A673 (cell line): ENCODE data around the gene URI1. TPM values are rescaled to one million over a fixed set of nuclear protein-coding genes. Genes with fewer than 3 reads are reported as not detected.
A peak's percentile ranks its signal among the peaks of the same experiment; 100 is the strongest.
"Not testable (repeated sequence)": the region's sequence is repeated elsewhere in the genome, so short reads cannot be mapped to it uniquely, and the experiment has no call there.

Experiments used
- BruUV-seq: library from RNA; stranded (reverse); fragments of 400-500 nt; replicated peaks from 2 replicates; lab custom pipeline; 2021; lab: Mats Ljungman, UMichigan
- CTCF ChIA-PET: fragments of 300-600 bp; sonication (Branson Sonifier 250); formaldehyde crosslinking; loops from one replicate; lab custom pipeline; 2022; ENCODE audit warnings: antibody characterized with exemption; lab: Charles Lee
- POLR2A ChIA-PET: fragments of 300-600 bp; sonication (Branson Sonifier 250); formaldehyde crosslinking; loops from one replicate; lab custom pipeline; 2022; ENCODE audit warnings: antibody characterized with exemption; ENCODE audit not compliant: low non-redundant PET; lab: Charles Lee
- DNase-seq: peaks from one replicate; pipeline ENCODE4 v3.0.0-alpha.2; 2015; ENCODE audit warnings: low spot score
- H3K27ac ChIP-seq: fragments of 200-600 bp; sonication (generic); 2 replicates; pipeline ENCODE4 v1.5.1; 2016; ENCODE audit warnings: mixed run types, low read depth, mild to moderate bottlenecking, mixed read lengths, antibody characterized with exemption, low read length; ENCODE audit not compliant: poor library complexity, severe bottlenecking
- H3K27me3 ChIP-seq: fragments of 200-600 bp; sonication (generic); replicated peaks from 2 replicates; pipeline ENCODE4 v1.6.1; 2017; ENCODE audit warnings: mixed run types, low read depth, mild to moderate bottlenecking, mixed read lengths, antibody characterized with exemption, low read length; ENCODE audit not compliant: insufficient read depth, poor library complexity
- H3K36me3 ChIP-seq: fragments of 200-600 bp; sonication (generic); 2 replicates; pipeline ENCODE4 v1.6.1; 2016; ENCODE audit warnings: mixed run types, mild to moderate bottlenecking, mixed read lengths, antibody characterized with exemption, low read length; ENCODE audit not compliant: insufficient read depth, poor library complexity, severe bottlenecking
- H3K4me1 ChIP-seq: fragments of 200-600 bp; sonication (generic); 2 replicates; pipeline ENCODE4 v1.6.1; 2017; ENCODE audit warnings: mixed run types, mild to moderate bottlenecking, mixed read lengths, antibody characterized with exemption, low read length; ENCODE audit not compliant: insufficient read depth, poor library complexity, severe bottlenecking
- H3K4me3 ChIP-seq: fragments of 200-600 bp; sonication (generic); 2 replicates; pipeline ENCODE4 v1.5.1; 2016; ENCODE audit warnings: low read depth, mixed run types, mild to moderate bottlenecking, mixed read lengths, low read length; ENCODE audit not compliant: poor library complexity, severe bottlenecking
- H3K9me3 ChIP-seq: fragments of 200-600 bp; sonication (generic); 2 replicates; pipeline ENCODE4 v1.6.1; 2016; ENCODE audit warnings: mixed run types, low read depth, mild to moderate bottlenecking, mixed read lengths, antibody characterized with exemption, low read length; ENCODE audit not compliant: poor library complexity, severe bottlenecking
- EZH2 ChIP-seq: fragments of 200-600 bp; sonication (generic); IDR thresholded peaks from 2 replicates; pipeline ENCODE4 v1.6.1; 2017; ENCODE audit warnings: borderline replicate concordance, low read depth, mild to moderate bottlenecking, mixed read lengths, antibody characterized with exemption, low read length; ENCODE audit not compliant: poor library complexity, severe bottlenecking
- intact Hi-C: fragments of 100-400 bp; cut with micrococcal nuclease; formaldehyde crosslinking; loops from one replicate; pipeline ENCODE4 v1.10.0; 2022; ENCODE audit not compliant: unreplicated experiment
- total RNA-seq: library from RNA; stranded (reverse); gene quantifications from 2 replicates; pipeline ENCODE4 v1.2.3, GENCODE V29; 2021
- TF ChIP-seq, protein P1 (sequence below): fragments of 300-800, 200-600 bp; sonication (generic); conservative IDR thresholded peaks from 2 replicates; pipeline ENCODE4 v1.5.1; 2017; ENCODE audit warnings: low read depth, mild to moderate bottlenecking, antibody characterized with exemption, low read length, moderate library complexity, mixed read lengths

URI1 gene
- total RNA-seq, 1 experiment from 2014 or later: 93.0 TPM

DNA sequence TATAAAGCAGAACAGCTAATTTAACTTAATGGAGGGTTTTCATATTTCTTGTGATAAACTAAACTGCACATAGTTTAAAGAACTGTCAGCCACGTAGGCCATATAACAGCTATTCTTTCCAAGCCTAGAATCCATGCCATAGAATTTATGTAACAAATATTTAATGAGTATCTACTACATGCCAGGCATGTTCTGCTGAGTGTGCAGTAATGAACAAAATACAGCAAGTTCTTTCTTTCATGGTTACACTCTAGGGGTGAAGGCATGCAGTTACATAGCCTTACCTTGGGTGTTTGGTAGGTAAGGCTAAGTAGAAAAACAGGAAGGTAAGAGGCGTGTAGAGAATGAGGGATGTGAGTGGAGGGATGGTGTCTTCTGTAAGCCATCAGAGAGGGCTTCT is 4.6 kb downstream of the URI1 start:
- no TSS peak for BruUV-seq
- DNase-seq: no peak
- intact Hi-C loops: no loop called here
- no peaks in the 10 kb centered on the region for H3K27me3 ChIP-seq
- no peak overlapping the region for H3K4me3 ChIP-seq
- peaks cover 34% of the 10 kb centered on the region for H3K4me1 ChIP-seq
- TF ChIP-seq, protein P1, sequence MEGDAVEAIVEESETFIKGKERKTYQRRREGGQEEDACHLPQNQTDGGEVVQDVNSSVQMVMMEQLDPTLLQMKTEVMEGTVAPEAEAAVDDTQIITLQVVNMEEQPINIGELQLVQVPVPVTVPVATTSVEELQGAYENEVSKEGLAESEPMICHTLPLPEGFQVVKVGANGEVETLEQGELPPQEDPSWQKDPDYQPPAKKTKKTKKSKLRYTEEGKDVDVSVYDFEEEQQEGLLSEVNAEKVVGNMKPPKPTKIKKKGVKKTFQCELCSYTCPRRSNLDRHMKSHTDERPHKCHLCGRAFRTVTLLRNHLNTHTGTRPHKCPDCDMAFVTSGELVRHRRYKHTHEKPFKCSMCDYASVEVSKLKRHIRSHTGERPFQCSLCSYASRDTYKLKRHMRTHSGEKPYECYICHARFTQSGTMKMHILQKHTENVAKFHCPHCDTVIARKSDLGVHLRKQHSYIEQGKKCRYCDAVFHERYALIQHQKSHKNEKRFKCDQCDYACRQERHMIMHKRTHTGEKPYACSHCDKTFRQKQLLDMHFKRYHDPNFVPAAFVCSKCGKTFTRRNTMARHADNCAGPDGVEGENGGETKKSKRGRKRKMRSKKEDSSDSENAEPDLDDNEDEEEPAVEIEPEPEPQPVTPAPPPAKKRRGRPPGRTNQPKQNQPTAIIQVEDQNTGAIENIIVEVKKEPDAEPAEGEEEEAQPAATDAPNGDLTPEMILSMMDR: no peak
- no peak for TF ChIP-seq EZH2
- POLR2A ChIA-PET: no interaction called here
- no peak overlapping the region for H3K27ac ChIP-seq
- H3K36me3 ChIP-seq: peaks cover 7% of the 10 kb centered on the region
- no peaks in the 10 kb centered on the region for H3K9me3 ChIP-seq
- CTCF ChIA-PET: no interaction called here

DNA sequence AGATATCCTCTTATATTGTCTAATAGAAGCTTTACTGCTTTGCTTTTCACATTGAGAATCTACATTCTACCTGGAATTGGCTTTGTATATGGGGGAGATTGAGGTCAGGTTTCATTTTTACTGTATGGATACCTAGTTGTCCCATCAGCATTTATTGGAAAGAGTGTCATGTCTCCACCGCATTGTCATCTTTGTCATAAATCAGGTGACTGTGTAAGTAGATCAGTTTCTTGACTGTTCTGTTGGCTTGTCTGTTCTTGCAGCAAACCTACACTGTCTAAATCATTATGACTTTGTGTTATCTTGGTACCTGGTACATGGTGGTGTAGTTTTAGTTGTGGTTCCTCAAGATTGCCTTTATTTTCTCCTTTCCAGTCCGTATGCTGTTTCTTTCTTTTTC is 5.8 kb downstream of the URI1 start:
- intact Hi-C loops: no loop called here
- H3K4me1 ChIP-seq: peaks cover 44% of the 10 kb centered on the region
- POLR2A ChIA-PET: no interaction called here
- H3K27me3 ChIP-seq: no peaks in the 10 kb centered on the region
- CTCF ChIA-PET: no interaction called here
- no peak overlapping the region for H3K4me3 ChIP-seq
- TF ChIP-seq, protein P1: no peak
- no peak for TF ChIP-seq EZH2
- no peak for DNase-seq
- peaks cover 7% of the 10 kb centered on the region for H3K36me3 ChIP-seq
- no TSS peak for BruUV-seq
- H3K27ac ChIP-seq: no peak overlapping the region
- H3K9me3 ChIP-seq: no peaks in the 10 kb centered on the region

DNA sequence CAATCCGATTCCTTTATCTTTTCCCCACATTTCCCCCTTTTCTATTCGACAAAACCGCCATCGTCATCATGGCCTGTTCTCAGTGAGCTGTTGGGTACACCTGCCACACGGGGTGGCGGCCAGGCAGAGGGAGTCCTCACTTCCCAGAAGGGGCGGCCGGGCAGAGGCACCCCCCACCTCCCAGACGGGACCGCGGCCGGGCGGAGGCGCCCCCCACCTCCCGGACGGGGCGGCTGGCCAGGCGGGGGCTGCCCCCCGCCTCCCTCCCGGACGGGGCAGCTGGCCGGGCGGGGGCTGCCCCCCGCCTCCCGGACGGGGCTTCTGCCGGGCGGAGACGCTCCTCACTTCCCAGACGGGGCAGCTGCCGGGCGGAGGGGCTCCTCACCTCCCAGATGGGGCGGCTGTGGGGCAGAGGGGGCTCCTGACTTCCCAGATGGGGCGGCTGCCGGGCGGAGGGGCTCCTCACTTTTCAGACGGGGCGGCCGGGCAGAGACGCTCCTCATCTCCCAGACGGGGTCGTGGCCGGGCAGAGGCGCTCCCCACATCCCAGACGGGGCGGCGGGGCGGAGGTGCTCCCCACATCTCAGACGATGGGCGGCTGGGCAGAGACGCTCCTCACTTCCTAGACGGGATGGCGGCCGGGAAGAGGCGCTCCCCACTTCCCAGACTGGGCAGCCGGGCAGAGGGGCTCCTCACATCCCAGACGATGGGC is 6.9 kb downstream of the URI1 start:
- H3K4me1 ChIP-seq: peaks cover 48% of the 10 kb centered on the region
- DNase-seq, H3K36me3 ChIP-seq, intact Hi-C loops, BruUV-seq, CTCF ChIA-PET, POLR2A ChIA-PET, H3K27ac ChIP-seq, H3K27me3 ChIP-seq, H3K9me3 ChIP-seq, H3K4me3 ChIP-seq: not testable (repeated sequence)

DNA sequence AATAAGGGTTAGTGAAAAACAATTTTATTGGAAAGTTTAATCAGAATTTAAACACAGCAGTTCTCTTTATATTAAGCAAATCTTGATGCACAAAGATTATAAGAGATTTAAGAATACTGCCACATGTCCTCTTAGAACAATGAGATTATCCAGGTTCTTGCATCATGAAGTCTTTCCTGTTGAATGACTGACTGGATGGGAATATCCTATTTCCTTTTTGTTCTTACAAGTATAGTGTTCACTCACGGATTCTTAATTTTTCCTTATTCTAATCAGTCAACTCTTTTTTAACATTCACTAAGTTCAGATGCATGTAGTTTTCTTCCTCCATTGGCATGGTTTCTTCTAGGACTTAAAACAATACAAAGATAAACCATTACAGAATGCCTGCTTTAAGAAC is 10.1 kb downstream of the URI1 start:
- Histone ChIP-seq H3K27me3 (no peaks in the 10 kb centered on the region), H3K27ac (peak overlapping the region; percentile 78), H3K4me3 (no peak overlapping the region), H3K4me1 (peaks cover 46% of the 10 kb centered on the region), H3K9me3 (no peaks in the 10 kb centered on the region), H3K36me3 (peaks cover 7% of the 10 kb centered on the region)
- BruUV-seq: no TSS peak
- peak; percentile 54 for DNase-seq
- intact Hi-C loops: no loop called here
- CTCF ChIA-PET: no interaction called here
- POLR2A ChIA-PET: no interaction called here
- TF ChIP-seq EZH2: no peak
- TF ChIP-seq, protein P1: no peak
